Measurements from ENCODE around the gene NEK10.

DNA sequence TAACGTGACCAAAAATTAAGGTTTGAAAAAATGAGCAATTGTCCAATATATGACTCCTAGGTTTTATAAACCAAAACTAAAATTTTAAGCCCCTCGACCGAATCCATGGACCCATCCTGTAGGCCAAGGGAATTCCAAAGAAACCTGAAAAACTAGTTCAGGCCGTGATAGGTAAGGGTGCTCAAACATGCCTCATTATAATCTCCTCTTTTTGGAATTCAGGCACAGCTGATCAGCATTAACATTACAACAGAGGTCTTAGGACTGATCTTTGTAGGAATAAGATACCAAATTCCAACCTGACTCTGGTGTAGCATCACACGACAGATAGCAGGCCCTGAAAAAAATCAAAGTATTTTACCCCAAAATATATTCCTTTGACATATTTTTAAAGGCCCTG is 155.7 kb downstream of the NEK10 start:
- TF ChIP-seq, protein P1, sequence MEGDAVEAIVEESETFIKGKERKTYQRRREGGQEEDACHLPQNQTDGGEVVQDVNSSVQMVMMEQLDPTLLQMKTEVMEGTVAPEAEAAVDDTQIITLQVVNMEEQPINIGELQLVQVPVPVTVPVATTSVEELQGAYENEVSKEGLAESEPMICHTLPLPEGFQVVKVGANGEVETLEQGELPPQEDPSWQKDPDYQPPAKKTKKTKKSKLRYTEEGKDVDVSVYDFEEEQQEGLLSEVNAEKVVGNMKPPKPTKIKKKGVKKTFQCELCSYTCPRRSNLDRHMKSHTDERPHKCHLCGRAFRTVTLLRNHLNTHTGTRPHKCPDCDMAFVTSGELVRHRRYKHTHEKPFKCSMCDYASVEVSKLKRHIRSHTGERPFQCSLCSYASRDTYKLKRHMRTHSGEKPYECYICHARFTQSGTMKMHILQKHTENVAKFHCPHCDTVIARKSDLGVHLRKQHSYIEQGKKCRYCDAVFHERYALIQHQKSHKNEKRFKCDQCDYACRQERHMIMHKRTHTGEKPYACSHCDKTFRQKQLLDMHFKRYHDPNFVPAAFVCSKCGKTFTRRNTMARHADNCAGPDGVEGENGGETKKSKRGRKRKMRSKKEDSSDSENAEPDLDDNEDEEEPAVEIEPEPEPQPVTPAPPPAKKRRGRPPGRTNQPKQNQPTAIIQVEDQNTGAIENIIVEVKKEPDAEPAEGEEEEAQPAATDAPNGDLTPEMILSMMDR (IDR thresholded peaks at IDR 0.05; ENCODE audit: low read length): no peak
- no peak for TF ChIP-seq EZH2 (IDR thresholded peaks at IDR 0.05; ENCODE audit: borderline replicate concordance, low read length)
